ENCODE data around the gene PCBP3. TPM values are rescaled to one million over a fixed set of nuclear protein-coding genes. Genes with fewer than 3 reads are reported as not detected.

PCBP3 gene
- total and polyA plus RNA-seq, 2 donors from 2014 or later = 2.3 to 5.4 TPM

DNA sequence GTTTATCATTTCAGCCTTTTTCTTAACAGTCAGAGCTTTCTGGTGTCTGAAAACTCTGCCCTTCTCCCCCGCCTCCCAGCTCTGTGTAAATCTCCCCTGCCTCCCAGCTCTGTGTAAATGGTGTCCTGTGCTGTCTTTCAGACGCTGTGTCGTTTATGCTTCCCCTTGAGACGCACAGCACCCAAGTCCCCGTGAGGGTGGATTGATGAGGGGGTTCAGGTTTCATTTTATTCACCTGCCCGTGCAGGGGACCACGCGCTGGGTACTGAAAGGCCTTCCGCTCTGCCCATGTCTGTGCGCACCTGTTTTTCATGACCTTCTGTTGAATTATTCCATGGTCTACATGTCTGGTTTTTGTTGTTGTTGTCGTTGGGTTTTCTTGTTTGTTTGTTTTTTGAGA lies 229.9 kb downstream of the PCBP3 start:
- Histone ChIP-seq H3K36me3 (ENCODE audit: control insufficient read depth in 2 of 3, insufficient read depth in 3 of 3, low read length in 3 of 3) (no peaks in the 10 kb centered on the region), H3K27me3 (ENCODE audit: control insufficient read depth, insufficient read depth, low read length) (peaks cover 3% of the 10 kb centered on the region), H3K9ac (ENCODE audit: low read length in 3 of 3) (no peak overlapping the region), H3K27ac (ENCODE audit: low read depth in 2 of 2, low read length in 2 of 2) (no peak overlapping the region), H3K9me3 (ENCODE audit: control insufficient read depth in 2 of 3, insufficient read depth in 1 of 3, low read length in 3 of 3) (no peaks in the 10 kb centered on the region), H3K4me1 (ENCODE audit: control insufficient read depth in 2 of 3, insufficient read depth in 2 of 3, low read depth in 1 of 3, low read length in 3 of 3) (peaks cover 0 to 4% (median 0%) of the 10 kb centered on the region in 3 donors), H3K4me3 (ENCODE audit: low read length in 3 of 3) (no peak overlapping the region)
- TF ChIP-seq, protein P1, sequence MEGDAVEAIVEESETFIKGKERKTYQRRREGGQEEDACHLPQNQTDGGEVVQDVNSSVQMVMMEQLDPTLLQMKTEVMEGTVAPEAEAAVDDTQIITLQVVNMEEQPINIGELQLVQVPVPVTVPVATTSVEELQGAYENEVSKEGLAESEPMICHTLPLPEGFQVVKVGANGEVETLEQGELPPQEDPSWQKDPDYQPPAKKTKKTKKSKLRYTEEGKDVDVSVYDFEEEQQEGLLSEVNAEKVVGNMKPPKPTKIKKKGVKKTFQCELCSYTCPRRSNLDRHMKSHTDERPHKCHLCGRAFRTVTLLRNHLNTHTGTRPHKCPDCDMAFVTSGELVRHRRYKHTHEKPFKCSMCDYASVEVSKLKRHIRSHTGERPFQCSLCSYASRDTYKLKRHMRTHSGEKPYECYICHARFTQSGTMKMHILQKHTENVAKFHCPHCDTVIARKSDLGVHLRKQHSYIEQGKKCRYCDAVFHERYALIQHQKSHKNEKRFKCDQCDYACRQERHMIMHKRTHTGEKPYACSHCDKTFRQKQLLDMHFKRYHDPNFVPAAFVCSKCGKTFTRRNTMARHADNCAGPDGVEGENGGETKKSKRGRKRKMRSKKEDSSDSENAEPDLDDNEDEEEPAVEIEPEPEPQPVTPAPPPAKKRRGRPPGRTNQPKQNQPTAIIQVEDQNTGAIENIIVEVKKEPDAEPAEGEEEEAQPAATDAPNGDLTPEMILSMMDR (IDR thresholded peaks at IDR 0.05; ENCODE audit: borderline replicate concordance, extremely low read depth, insufficient read depth) = no peak
- no peak for FAIRE-seq
- intact Hi-C loops (cut with DNase I) = no loop called here
- peak in 1 of 5 donors; percentile 29 for DNase-seq

DNA sequence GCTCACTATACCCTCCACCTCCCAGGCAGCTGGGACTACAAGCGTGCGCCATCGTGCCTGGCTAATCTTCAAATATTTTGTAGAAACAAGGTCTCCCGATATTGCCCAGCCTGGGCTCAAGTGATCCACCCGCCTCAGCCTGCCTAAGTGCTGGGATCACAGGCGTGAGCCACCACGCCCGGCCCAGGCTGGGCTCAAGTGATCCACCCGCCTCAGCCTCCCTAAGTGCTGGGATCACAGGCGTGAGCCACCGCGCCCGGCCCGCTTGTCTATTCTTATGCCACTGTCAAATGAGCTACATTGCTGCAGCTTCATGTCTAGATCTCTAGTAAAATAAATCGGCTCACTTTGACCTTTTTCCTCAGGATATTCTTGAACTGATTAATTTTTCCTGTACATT lies 230.3 kb downstream of the PCBP3 start:
- no peak overlapping the region for H3K4me3 ChIP-seq (ENCODE audit: low read length in 3 of 3)
- H3K36me3 ChIP-seq (ENCODE audit: control insufficient read depth in 2 of 3, insufficient read depth in 3 of 3, low read length in 3 of 3) = no peaks in the 10 kb centered on the region
- no peak overlapping the region for H3K9ac ChIP-seq (ENCODE audit: low read length in 3 of 3)
- no peaks in the 10 kb centered on the region for H3K9me3 ChIP-seq (ENCODE audit: control insufficient read depth in 2 of 3, insufficient read depth in 1 of 3, low read length in 3 of 3)
- intact Hi-C loops (cut with DNase I) = no loop called here
- peaks cover 0 to 4% (median 0%) of the 10 kb centered on the region in 3 donors for H3K4me1 ChIP-seq (ENCODE audit: control insufficient read depth in 2 of 3, insufficient read depth in 2 of 3, low read depth in 1 of 3, low read length in 3 of 3)
- DNase-seq (peak in 2 of 5 donors; percentile 35 to 41), FAIRE-seq (no peak)
- H3K27me3 ChIP-seq (ENCODE audit: control insufficient read depth, insufficient read depth, low read length) = peaks cover 3% of the 10 kb centered on the region
- H3K27ac ChIP-seq (ENCODE audit: low read depth in 2 of 2, low read length in 2 of 2) = no peak overlapping the region
- TF ChIP-seq, protein P1 (IDR thresholded peaks at IDR 0.05; ENCODE audit: borderline replicate concordance, extremely low read depth, insufficient read depth) = no peak

DNA sequence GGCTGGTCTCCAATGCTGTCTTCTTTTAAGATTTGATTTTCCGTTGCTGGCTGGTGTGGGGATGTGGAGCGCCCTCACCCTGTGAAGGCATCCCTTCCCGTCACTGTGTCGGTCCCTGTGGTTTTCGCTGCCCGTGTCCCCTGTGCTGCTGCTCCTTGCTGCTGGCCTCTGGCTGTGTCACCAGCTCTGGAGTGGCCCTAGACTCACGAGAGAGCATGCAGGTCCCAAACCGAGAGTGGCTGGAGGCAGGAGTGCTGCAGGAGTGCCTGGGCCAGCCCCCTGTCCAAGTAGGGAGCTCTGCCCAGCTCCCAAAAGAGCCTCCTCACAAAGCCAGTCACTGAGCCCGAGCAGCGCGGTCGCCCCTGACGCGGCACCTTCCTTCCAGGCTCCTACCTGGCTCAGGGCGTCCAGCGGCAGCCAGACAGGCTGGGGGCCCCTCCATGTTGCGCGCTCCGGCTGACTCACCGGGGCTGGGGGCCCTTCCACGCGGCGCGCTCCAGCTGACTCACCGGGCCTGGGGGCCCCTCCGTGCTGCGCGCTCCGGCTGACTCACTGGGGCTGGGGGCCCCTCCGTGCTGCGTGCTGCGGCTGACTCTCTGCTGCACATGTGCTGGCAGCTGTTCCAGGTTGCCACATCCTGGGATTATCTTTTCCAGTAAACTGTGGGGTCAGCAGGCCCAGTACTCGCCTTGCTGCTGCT lies 231.3 kb downstream of the PCBP3 start:
- Histone ChIP-seq H3K4me1 (ENCODE audit: control insufficient read depth in 2 of 3, insufficient read depth in 2 of 3, low read depth in 1 of 3, low read length in 3 of 3) (peaks cover 0 to 4% (median 0%) of the 10 kb centered on the region in 3 donors), H3K4me3 (ENCODE audit: low read length in 3 of 3) (no peak overlapping the region), H3K9ac (ENCODE audit: low read length in 3 of 3) (no peak overlapping the region), H3K36me3 (ENCODE audit: control insufficient read depth in 2 of 3, insufficient read depth in 3 of 3, low read length in 3 of 3) (no peaks in the 10 kb centered on the region), H3K9me3 (ENCODE audit: control insufficient read depth in 2 of 3, insufficient read depth in 1 of 3, low read length in 3 of 3) (no peaks in the 10 kb centered on the region), H3K27ac (ENCODE audit: low read depth in 2 of 2, low read length in 2 of 2) (no peak overlapping the region), H3K27me3 (ENCODE audit: control insufficient read depth, insufficient read depth, low read length) (peaks cover 3% of the 10 kb centered on the region)
- peak in 4 of 5 donors; percentile 47 to 64 (median 56) for DNase-seq
- TF ChIP-seq, protein P1 (IDR thresholded peaks at IDR 0.05; ENCODE audit: borderline replicate concordance, extremely low read depth, insufficient read depth) = no peak
- FAIRE-seq = no peak
- intact Hi-C loops (cut with DNase I) = no loop called here

Measured in kidney (tissue), 14 donors.